Measurements from ENCODE around the gene PGBD5. TPM values are rescaled to one million over a fixed set of nuclear protein-coding genes. Genes with fewer than 3 reads are reported as not detected.

Gene PGBD5
- polyA plus RNA-seq, 3 donors from 2014 or later, result not detected

- no peak for DNase-seq
- H3K4me3 Mint-ChIP-seq, result no peak overlapping the region
These were observed 157.6 kb downstream of the PGBD5 start for GRCh38 chr1:230268371-230269170.

GRCh38 chr1:230267338-230268065, 158.6 kb downstream of the PGBD5 start:
- Mint-ChIP-seq H3K4me3 (no peak overlapping the region), H3K27ac (peak overlapping the region in 3 of 6 donors; percentile 17 to 35 (median 18)), H3K27me3 (ENCODE audit: low read depth in 3 of 3) (peaks cover 0 to 6% (median 2%) of the 10 kb centered on the region in 3 donors), H3K36me3 (peaks cover 9 to 42% (median 14%) of the 10 kb centered on the region in 3 donors), H3K4me1 (peaks cover 18 to 25% of the 10 kb centered on the region in 2 donors), H3K9me3 (no peaks in the 10 kb centered on the region)
- DNase-seq, result no peak

More at GRCh38 chr1:230268371-230269170, 157.6 kb downstream of the PGBD5 start:
- Mint-ChIP-seq H3K27me3 (ENCODE audit: low read depth in 3 of 3) (peaks cover 0 to 4% (median 2%) of the 10 kb centered on the region in 3 donors), H3K4me1 (peaks cover 29 to 32% of the 10 kb centered on the region in 2 donors), H3K27ac (peak overlapping the region in 2 of 6 donors; percentile 17 to 20), H3K9me3 (no peaks in the 10 kb centered on the region), H3K36me3 (peaks cover 9 to 34% (median 14%) of the 10 kb centered on the region in 3 donors)

GRCh38 chr1:230266456-230266855, 159.7 kb downstream of the PGBD5 start:
- Mint-ChIP-seq H3K4me1 (peaks cover 15 to 23% of the 10 kb centered on the region in 2 donors), H3K9me3 (no peaks in the 10 kb centered on the region), H3K27me3 (ENCODE audit: low read depth in 3 of 3) (peaks cover 0 to 6% (median 2%) of the 10 kb centered on the region in 3 donors), H3K36me3 (peaks cover 13 to 42% (median 14%) of the 10 kb centered on the region in 3 donors), H3K27ac (peak overlapping the region in 1 of 6 donors; percentile 35), H3K4me3 (no peak overlapping the region)
- no peak for DNase-seq

- no peak for DNase-seq
- peaks cover 0 to 6% (median 0%) of the 10 kb centered on the region in 3 donors for H3K27me3 Mint-ChIP-seq (ENCODE audit: low read depth in 3 of 3)
- no peaks in the 10 kb centered on the region for H3K9me3 Mint-ChIP-seq
- H3K4me3 Mint-ChIP-seq, result no peak overlapping the region
- H3K36me3 Mint-ChIP-seq, result peaks cover 13 to 42% (median 14%) of the 10 kb centered on the region in 3 donors
- H3K4me1 Mint-ChIP-seq, result peaks cover 5 to 13% of the 10 kb centered on the region in 2 donors
- H3K27ac Mint-ChIP-seq, result no peak overlapping the region
These were observed 160.7 kb downstream of the PGBD5 start for GRCh38 chr1:230265200-230266115.

Other genes starting within 250 kb of the PGBD5 start
- gene COG2, start 216.1 kb upstream of the PGBD5 start, polyA plus RNA-seq, result 10 to 100 TPM; 22.4 to 32.8 (median 28.1) TPM

Data from immature natural killer cell (primary cell).